Panc1 (cell line): ENCODE results near the gene NEGR1. TPM values are rescaled to one million over a fixed set of nuclear protein-coding genes. Genes with fewer than 3 reads are reported as not detected.

ENCODE experiments used
- ATAC-seq: fragments of 200-7000 bp; cut with Tn5 transposase; 2 replicates; pipeline ENCODE4 v1.9.1; 2020; ENCODE audit warnings: mild to moderate bottlenecking, moderate library complexity
- BruUV-seq: library from RNA; stranded (reverse); fragments of 400-500 nt; replicated peaks from 2 replicates; lab custom pipeline; 2021; lab: Mats Ljungman, UMichigan
- CTCF ChIA-PET: fragments of 300-600 bp; sonication (Branson Sonifier 250); formaldehyde crosslinking; loops from one replicate; lab custom pipeline; 2022; ENCODE audit warnings: antibody characterized with exemption; lab: Charles Lee
- POLR2A ChIA-PET: fragments of 300-600 bp; sonication (Branson Sonifier 250); formaldehyde crosslinking; loops from one replicate; lab custom pipeline; 2022; ENCODE audit warnings: antibody characterized with exemption; lab: Charles Lee
- DNase-seq: peaks from one replicate; pipeline ENCODE4 v3.0.0-alpha.2; 2010; ENCODE audit warnings: low read depth, low spot score
- H3K27ac ChIP-seq: 2 replicates; pipeline ENCODE4 v1.5.1; 2011; ENCODE audit warnings: mild to moderate bottlenecking, low read length, inconsistent platforms
- H3K27me3 ChIP-seq: fragments of 200-500 bp; sonication (Bioruptor generic); 2 replicates; pipeline ENCODE4 v1.6.0; 2014; ENCODE audit warnings: low read length, inconsistent platforms; ENCODE audit not compliant: control insufficient read depth, insufficient read depth
- H3K36me3 ChIP-seq: fragments of 200-500 bp; sonication (Bioruptor generic); 2 replicates; pipeline ENCODE4 v1.5.1; 2014; ENCODE audit warnings: inconsistent platforms, mild to moderate bottlenecking, low read length, moderate library complexity; ENCODE audit not compliant: control insufficient read depth, insufficient read depth
- H3K4me1 ChIP-seq: 2 replicates; pipeline ENCODE4 v1.5.1; 2011; ENCODE audit warnings: inconsistent platforms, mild to moderate bottlenecking, low read length, moderate library complexity; ENCODE audit not compliant: control insufficient read depth, insufficient read depth
- H3K4me3 ChIP-seq, 2 experiments: 2 replicates each; pipeline ENCODE4 v1.5.1; 2011 to 2012; ENCODE audit warnings: low read depth in 2 of 2, low read length in 2 of 2, mild to moderate bottlenecking in 2 of 2, inconsistent platforms in 1 of 2, moderate library complexity in 1 of 2
- H3K9me3 ChIP-seq: fragments of 200-500 bp; sonication (Bioruptor generic); 2 replicates; pipeline ENCODE4 v1.5.1; 2014; ENCODE audit warnings: low read depth, mild to moderate bottlenecking, inconsistent platforms, low read length, moderate library complexity; ENCODE audit not compliant: control insufficient read depth, insufficient read depth
- CTCF ChIP-seq: fragments of 450-650 bp; IDR thresholded peaks from 2 replicates; pipeline ENCODE4 v1.5.1; 2017; ENCODE audit warnings: mild to moderate bottlenecking
- POLR2AphosphoS5 ChIP-seq: IDR thresholded peaks from 2 replicates; pipeline ENCODE4 v1.6.1; 2012; ENCODE audit warnings: mild to moderate bottlenecking, low read depth, low read length, moderate library complexity
- REST ChIP-seq, 2 experiments: IDR thresholded peaks; 2 replicates each; pipeline ENCODE4 v1.6.1; 2011 to 2012; ENCODE audit warnings: low read depth in 2 of 2, control low read depth in 1 of 2, low read length in 1 of 2, mild to moderate bottlenecking in 1 of 2, moderate library complexity in 1 of 2; ENCODE audit not compliant: insufficient read depth in 1 of 2
- SIN3A ChIP-seq: IDR thresholded peaks from 2 replicates; pipeline ENCODE4 v1.6.1; 2012; ENCODE audit warnings: low read depth, mild to moderate bottlenecking, low read length, moderate library complexity, borderline replicate concordance; ENCODE audit not compliant: insufficient read depth
- TCF7L2 ChIP-seq: IDR thresholded peaks from 2 replicates; pipeline ENCODE4 v1.6.1; 2011; ENCODE audit warnings: mild to moderate bottlenecking, low read depth, low read length, inconsistent platforms
- in situ Hi-C: cut with HindIII; loops from 2 replicates; pipeline ENCODE4 v1.10.0; 2016; ENCODE audit warnings: low sequenced_read_pairs, low pct_unique_long_range_greater_than_20kb
- intact Hi-C: fragments of 100-400 bp; cut with micrococcal nuclease; formaldehyde crosslinking; loops from one replicate; pipeline ENCODE4 v1.10.0; 2022; ENCODE audit not compliant: unreplicated experiment
- total RNA-seq: library from RNA; stranded (reverse); gene quantifications from one replicate; pipeline ENCODE4 v1.2.1, GENCODE V29; 2021; ENCODE audit not compliant: unreplicated experiment

NEGR1 gene
- total RNA-seq, 1 experiment from 2014 or later: 2.7 TPM

- BruUV-seq: no TSS peak
- DNase-seq: no peak
- Histone ChIP-seq H3K27me3 (no peaks in the 10 kb centered on the region), H3K9me3 (no peaks in the 10 kb centered on the region), H3K4me1 (no peaks in the 10 kb centered on the region), H3K4me3 (no peak overlapping the region), H3K27ac (no peak overlapping the region), H3K36me3 (no peaks in the 10 kb centered on the region)
- CTCF ChIA-PET: no interaction called here
- in situ Hi-C loops (no loop called here), intact Hi-C loops (no loop called here)
- no peak for ATAC-seq
- TF ChIP-seq TCF7L2: no peak
- no peak for TF ChIP-seq SIN3A
- no peak for TF ChIP-seq REST (IDR thresholded peaks at IDR 0.05; ENCODE audit: insufficient read depth in 1 of 2, low read depth in 2 of 2, low read length in 1 of 2)
- TF ChIP-seq CTCF: no peak
- no peak for TF ChIP-seq POLR2AphosphoS5
- POLR2A ChIA-PET: no interaction called here
Measured at GRCh38 chr1:71987181-71987580, 295.2 kb downstream of the NEGR1 start.

- ChIA-PET CTCF (no interaction called here), POLR2A (no interaction called here)
- in situ Hi-C loops: no loop called here
- Histone ChIP-seq H3K27me3 (no peaks in the 10 kb centered on the region), H3K9me3 (no peaks in the 10 kb centered on the region), H3K27ac (no peak overlapping the region), H3K4me3 (no peak overlapping the region), H3K4me1 (no peaks in the 10 kb centered on the region), H3K36me3 (no peaks in the 10 kb centered on the region)
- intact Hi-C loops: no loop called here
- BruUV-seq: no TSS peak
- no peak for DNase-seq
- TF ChIP-seq SIN3A (no peak), TCF7L2 (no peak), REST (IDR thresholded peaks at IDR 0.05; ENCODE audit: insufficient read depth in 1 of 2, low read depth in 2 of 2, low read length in 1 of 2) (no peak), CTCF (no peak), POLR2AphosphoS5 (no peak)
- ATAC-seq: no peak
Measured at GRCh38 chr1:71986160-71986559, 296.2 kb downstream of the NEGR1 start.
